DOHH2 (cell line): ENCODE results near the gene ANTXR1.
"Not testable (repeated sequence)": the region's sequence is repeated elsewhere in the genome, so short reads cannot be mapped to it uniquely, and the experiment has no call there.

Experiments used
- H3F3A ChIP-seq: fragments of 200-600 bp; sonication (generic), shearing (Covaris generic); 2 replicates; pipeline ENCODE4 v1.6.0; 2016; ENCODE audit warnings: antibody characterized with exemption, mild to moderate bottlenecking; ENCODE audit not compliant: control insufficient read depth, insufficient read depth
- H3K27ac ChIP-seq: fragments of 200-600 bp; sonication (generic); 2 replicates; pipeline ENCODE4 v1.5.1; 2014; ENCODE audit warnings: low read depth, mild to moderate bottlenecking, low read length, moderate library complexity
- H3K27me3 ChIP-seq: fragments of 200-600 bp; sonication (generic); 2 replicates; pipeline ENCODE4 v1.6.1; 2014; ENCODE audit warnings: mild to moderate bottlenecking, low read length, mixed read lengths; ENCODE audit not compliant: control insufficient read depth
- H3K36me3 ChIP-seq: fragments of 200-600 bp; sonication (generic); 2 replicates; pipeline ENCODE4 v1.6.1; 2014; ENCODE audit warnings: mild to moderate bottlenecking, low read length, moderate library complexity, mixed read lengths; ENCODE audit not compliant: control insufficient read depth
- H3K4me1 ChIP-seq: fragments of 200-600 bp; sonication (generic); 2 replicates; pipeline ENCODE4 v1.6.1; 2014; ENCODE audit warnings: mild to moderate bottlenecking, low read length, mixed read lengths; ENCODE audit not compliant: control insufficient read depth
- H3K4me2 ChIP-seq: fragments of 200-600 bp; sonication (generic); 2 replicates; pipeline ENCODE4 v1.6.0; 2014; ENCODE audit warnings: mild to moderate bottlenecking, low read length, moderate library complexity
- H3K4me3 ChIP-seq: fragments of 200-600 bp; sonication (generic); 2 replicates; pipeline ENCODE4 v1.5.1; 2014; ENCODE audit warnings: mild to moderate bottlenecking, low read length, mixed read lengths
- H3K79me2 ChIP-seq: fragments of 200-600 bp; sonication (generic); 2 replicates; pipeline ENCODE4 v1.6.1; 2014; ENCODE audit warnings: mild to moderate bottlenecking, low read length, mixed read lengths; ENCODE audit not compliant: control insufficient read depth
- H3K9me2 ChIP-seq: fragments of 200-600 bp; sonication (generic); replicated peaks from 2 replicates; pipeline ENCODE4 v1.6.1; 2014; ENCODE audit warnings: mild to moderate bottlenecking, low read length, mixed read lengths; ENCODE audit not compliant: control insufficient read depth
- H3K9me3 ChIP-seq: fragments of 200-600 bp; sonication (generic); 2 replicates; pipeline ENCODE4 v1.6.1; 2014; ENCODE audit warnings: antibody characterized with exemption, low read length, mixed read lengths; ENCODE audit not compliant: control insufficient read depth, insufficient read depth
- H4K20me1 ChIP-seq: fragments of 200-600 bp; sonication (generic); 2 replicates; pipeline ENCODE4 v1.6.0; 2014; ENCODE audit warnings: low read depth, mild to moderate bottlenecking, antibody characterized with exemption, low read length, moderate library complexity; ENCODE audit not compliant: control insufficient read depth, insufficient read depth
- CTCF ChIP-seq: fragments of 200-600 bp; sonication (generic); IDR thresholded peaks from one replicate; pipeline ENCODE4 v1.5.1; 2014; ENCODE audit warnings: antibody characterized with exemption, mild to moderate bottlenecking, low read depth, low read length; ENCODE audit not compliant: poor library complexity, severe bottlenecking
- EZH2phosphoT487 ChIP-seq: fragments of 200-600 bp; sonication (generic); IDR thresholded peaks from 2 replicates; pipeline ENCODE4 v1.6.1; 2017; ENCODE audit warnings: borderline replicate concordance, mild to moderate bottlenecking, antibody characterized with exemption, low read length, moderate library complexity, mixed read lengths

Gene ANTXR1

GRCh38 chr2:69255760-69256159, 242.8 kb downstream of the ANTXR1 start:
- no peaks in the 10 kb centered on the region for H3K27me3 ChIP-seq
- TF ChIP-seq EZH2phosphoT487 = no peak
- TF ChIP-seq CTCF = no peak
- H3K4me3 ChIP-seq = no peak overlapping the region
- H3K27ac ChIP-seq = no peak overlapping the region
- no peaks in the 10 kb centered on the region for H3K4me1 ChIP-seq
- no peaks in the 10 kb centered on the region for H4K20me1 ChIP-seq
- H3K79me2 ChIP-seq = no peaks in the 10 kb centered on the region
- H3F3A ChIP-seq = no peaks in the 10 kb centered on the region
- no peak overlapping the region for H3K4me2 ChIP-seq
- H3K9me2 ChIP-seq = no peaks in the 10 kb centered on the region
- H3K36me3 ChIP-seq = no peaks in the 10 kb centered on the region
- peaks cover 2% of the 10 kb centered on the region; the same call in 1 of the 2 replicates for H3K9me3 ChIP-seq

GRCh38 chr2:69259994-69260591, 247.1 kb downstream of the ANTXR1 start:
- H3F3A ChIP-seq, H3K9me2 ChIP-seq, H3K4me1 ChIP-seq, H3K27me3 ChIP-seq, H4K20me1 ChIP-seq, H3K27ac ChIP-seq, H3K4me2 ChIP-seq, H3K4me3 ChIP-seq, H3K36me3 ChIP-seq, H3K79me2 ChIP-seq, H3K9me3 ChIP-seq: not testable (repeated sequence)

- Histone ChIP-seq H3K4me3 (no peak overlapping the region), H3K27me3 (no peaks in the 10 kb centered on the region), H4K20me1 (no peaks in the 10 kb centered on the region), H3K27ac (no peak overlapping the region), H3F3A (no peaks in the 10 kb centered on the region), H3K4me1 (no peaks in the 10 kb centered on the region), H3K9me3 (peaks cover 7% of the 10 kb centered on the region; the same call in 1 of the 2 replicates), H3K9me2 (no peaks in the 10 kb centered on the region), H3K4me2 (no peak overlapping the region), H3K36me3 (no peaks in the 10 kb centered on the region), H3K79me2 (no peaks in the 10 kb centered on the region)
- TF ChIP-seq CTCF (no peak), EZH2phosphoT487 (no peak)
These were observed 247.7 kb downstream of the ANTXR1 start for GRCh38 chr2:69260666-69261065.

GRCh38 chr2:69269330-69269729, 256.4 kb downstream of the ANTXR1 start:
- Histone ChIP-seq H3K9me3 (no peaks in the 10 kb centered on the region), H3K27me3 (peaks cover 7% of the 10 kb centered on the region; the same call in 1 of the 2 replicates), H3K4me3 (no peak overlapping the region), H3K4me1 (no peaks in the 10 kb centered on the region), H3K4me2 (no peak overlapping the region), H3F3A (no peaks in the 10 kb centered on the region), H3K36me3 (no peaks in the 10 kb centered on the region), H3K9me2 (no peaks in the 10 kb centered on the region), H3K27ac (no peak overlapping the region), H4K20me1 (no peaks in the 10 kb centered on the region), H3K79me2 (no peaks in the 10 kb centered on the region)
- no peak for TF ChIP-seq EZH2phosphoT487
- no peak for TF ChIP-seq CTCF
